Mucosa of stomach (tissue), 1 donor: ENCODE results near the gene CCDC88A.
"Not testable (repeated sequence)": the region's sequence is repeated elsewhere in the genome, so short reads cannot be mapped to it uniquely, and the experiment has no call there.

ENCODE experiments used
- H3K27me3 ChIP-seq: one replicate; pipeline ENCODE4 v1.7.0; 2013; ENCODE audit warnings: mild to moderate bottlenecking, low read length; ENCODE audit not compliant: control insufficient read depth, insufficient read depth
- H3K36me3 ChIP-seq: one replicate; pipeline ENCODE4 v1.7.0; 2013; ENCODE audit warnings: low read length; ENCODE audit not compliant: control insufficient read depth, insufficient read depth
- H3K4me1 ChIP-seq: one replicate; pipeline ENCODE4 v1.7.0; 2013; ENCODE audit warnings: mild to moderate bottlenecking, low read length; ENCODE audit not compliant: control insufficient read depth, insufficient read depth
- H3K4me3 ChIP-seq: one replicate; pipeline ENCODE4 v1.7.0; 2013; ENCODE audit warnings: low read length
- H3K9ac ChIP-seq: one replicate; pipeline ENCODE4 v1.7.0; 2013; ENCODE audit warnings: mild to moderate bottlenecking, low read length, moderate library complexity
- H3K9me3 ChIP-seq: one replicate; pipeline ENCODE4 v1.7.0; 2013; ENCODE audit warnings: mild to moderate bottlenecking, low read length, moderate library complexity; ENCODE audit not compliant: control insufficient read depth
- donor health status: Pancreatic carcinoma.

Gene CCDC88A

DNA sequence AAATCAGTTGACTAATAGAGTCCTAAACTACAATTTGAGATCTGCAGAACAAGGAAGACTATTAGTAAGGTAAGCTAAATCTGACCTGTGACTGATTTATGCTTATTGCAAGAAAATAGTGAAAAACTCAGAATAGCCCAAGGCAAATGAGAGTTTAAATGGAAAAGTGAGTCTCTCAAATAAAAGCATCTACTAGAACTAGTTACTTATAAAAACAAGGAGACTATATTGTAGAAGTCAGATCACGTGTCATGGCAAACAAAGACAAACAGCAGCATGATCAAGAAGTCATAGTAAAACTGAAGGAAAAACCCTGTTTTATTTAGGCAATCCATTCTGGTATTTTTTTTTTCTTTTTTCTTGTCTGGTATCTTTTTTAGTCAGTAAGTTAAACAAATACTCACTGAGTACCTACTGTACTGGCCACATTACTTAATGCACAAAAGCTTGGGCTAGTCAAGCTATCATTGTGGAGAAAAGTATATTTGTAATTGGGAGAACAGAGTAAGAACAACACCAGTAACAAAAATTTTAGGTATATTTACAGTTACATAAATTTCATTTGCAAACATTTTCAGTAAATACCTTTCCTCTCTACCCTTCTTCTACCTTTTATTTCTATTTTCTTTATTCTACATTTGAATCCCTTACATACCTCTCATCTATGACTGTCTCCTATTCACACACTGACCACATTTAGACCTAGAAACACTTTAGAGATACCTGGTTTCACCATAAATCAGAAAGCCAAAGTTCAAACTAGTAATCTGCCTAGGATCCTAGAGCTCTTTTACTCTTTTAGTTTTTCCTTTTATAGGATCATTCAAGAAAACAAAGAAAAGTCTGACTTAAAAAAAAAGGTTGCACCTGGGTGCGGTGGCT is 23.7 kb downstream of the CCDC88A start:
- no peaks in the 10 kb centered on the region for H3K27me3 ChIP-seq
- no peaks in the 10 kb centered on the region for H3K4me1 ChIP-seq
- no peaks in the 10 kb centered on the region for H3K36me3 ChIP-seq
- no peaks in the 10 kb centered on the region for H3K9me3 ChIP-seq
- no peak overlapping the region for H3K4me3 ChIP-seq
- H3K9ac ChIP-seq, result no peak overlapping the region

DNA sequence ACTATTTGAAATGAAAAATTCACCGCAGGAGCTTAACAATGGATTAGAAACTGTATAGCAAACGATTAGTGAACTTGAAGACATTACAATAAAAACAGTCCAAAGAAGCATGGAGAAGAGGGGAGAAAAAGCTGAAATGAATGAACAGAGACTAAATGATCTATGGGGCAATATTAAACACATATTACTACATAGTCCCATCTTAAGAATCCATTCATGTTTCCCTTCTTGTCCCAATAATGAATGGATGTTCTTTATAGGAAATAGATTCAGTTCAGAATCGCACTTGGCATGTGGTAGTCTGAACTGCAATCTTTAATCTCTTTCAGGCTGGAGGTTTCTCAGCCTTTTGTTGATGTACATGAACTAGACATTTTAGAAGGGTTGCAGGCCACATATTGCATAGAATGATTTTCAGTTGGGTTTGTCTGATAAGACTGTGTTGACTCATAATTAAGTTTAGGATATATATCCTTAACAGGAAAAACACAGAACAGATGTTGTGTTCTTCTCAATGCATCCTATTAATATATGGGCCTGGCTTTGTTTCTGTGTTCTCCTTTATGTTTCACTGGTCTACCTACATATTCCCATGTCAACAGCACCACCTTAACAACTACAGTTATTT is 27.9 kb downstream of the CCDC88A start:
- H3K4me1 ChIP-seq, result no peaks in the 10 kb centered on the region
- no peak overlapping the region for H3K9ac ChIP-seq
- no peaks in the 10 kb centered on the region for H3K9me3 ChIP-seq
- H3K4me3 ChIP-seq, result no peak overlapping the region
- no peaks in the 10 kb centered on the region for H3K27me3 ChIP-seq
- no peaks in the 10 kb centered on the region for H3K36me3 ChIP-seq

GRCh38 chr2:55391155-55391554 is 28.5 kb downstream of the CCDC88A start:
- H3K4me1 ChIP-seq, result no peaks in the 10 kb centered on the region
- H3K36me3 ChIP-seq, result no peaks in the 10 kb centered on the region
- H3K9me3 ChIP-seq, result no peaks in the 10 kb centered on the region
- no peak overlapping the region for H3K9ac ChIP-seq
- no peaks in the 10 kb centered on the region for H3K27me3 ChIP-seq
- no peak overlapping the region for H3K4me3 ChIP-seq

DNA sequence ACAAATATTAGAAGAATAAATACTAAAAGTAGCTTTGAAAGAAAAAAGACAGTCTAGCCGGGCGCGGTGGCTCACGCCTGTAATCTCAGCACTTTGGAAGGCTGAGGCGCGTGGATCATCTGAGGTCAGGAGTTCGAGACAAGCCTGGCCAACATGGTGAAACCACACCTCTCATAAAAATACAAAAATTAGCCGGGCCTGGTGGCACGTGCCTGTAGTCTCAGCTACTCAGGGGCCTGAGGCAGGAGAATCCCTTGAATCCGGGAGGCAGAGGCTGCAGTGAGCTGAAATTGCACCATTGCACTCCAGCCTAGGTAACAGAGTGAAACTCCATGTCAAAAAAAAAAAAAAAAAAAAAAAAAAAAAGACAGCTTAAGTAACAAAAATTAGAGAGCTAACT is 34.1 kb downstream of the CCDC88A start:
- not testable (repeated sequence) for H3K4me3 ChIP-seq, H3K27me3 ChIP-seq, H3K9ac ChIP-seq, H3K4me1 ChIP-seq, H3K9me3 ChIP-seq, H3K36me3 ChIP-seq

- no peak overlapping the region for H3K4me3 ChIP-seq
- no peaks in the 10 kb centered on the region for H3K36me3 ChIP-seq
- no peaks in the 10 kb centered on the region for H3K27me3 ChIP-seq
- H3K9ac ChIP-seq, result no peak overlapping the region
- no peaks in the 10 kb centered on the region for H3K9me3 ChIP-seq
- no peaks in the 10 kb centered on the region for H3K4me1 ChIP-seq
Measured at GRCh38 chr2:55384786-55385185, 34.9 kb downstream of the CCDC88A start.

DNA sequence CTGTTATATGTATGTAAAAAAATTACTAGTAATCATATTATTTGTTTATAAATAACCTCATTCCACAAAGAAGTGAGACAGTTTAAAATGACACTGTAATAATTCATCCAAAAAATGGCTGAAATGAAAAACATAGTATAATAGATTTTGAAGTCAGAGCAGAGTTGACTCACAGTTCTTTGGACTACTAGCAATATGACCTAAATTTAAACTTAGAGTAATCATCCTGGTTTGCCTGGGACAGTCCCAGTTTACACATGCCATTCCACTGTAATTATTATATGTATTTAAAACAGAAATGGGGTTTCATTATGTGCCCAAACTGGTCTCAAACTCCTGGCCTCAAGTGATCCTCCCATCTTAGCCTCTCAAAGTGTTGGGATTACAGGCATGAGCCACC is 48.3 kb downstream of the CCDC88A start:
- Histone ChIP-seq H3K4me3 (no peak overlapping the region), H3K9ac (no peak overlapping the region), H3K27me3 (no peaks in the 10 kb centered on the region), H3K36me3 (no peaks in the 10 kb centered on the region), H3K9me3 (no peaks in the 10 kb centered on the region), H3K4me1 (no peaks in the 10 kb centered on the region)

- Histone ChIP-seq H3K4me3 (no peak overlapping the region), H3K4me1 (no peaks in the 10 kb centered on the region), H3K9ac (no peak overlapping the region), H3K36me3 (no peaks in the 10 kb centered on the region), H3K9me3 (no peaks in the 10 kb centered on the region), H3K27me3 (no peaks in the 10 kb centered on the region)
Measured at GRCh38 chr2:55370208-55370607, 49.4 kb downstream of the CCDC88A start.

DNA sequence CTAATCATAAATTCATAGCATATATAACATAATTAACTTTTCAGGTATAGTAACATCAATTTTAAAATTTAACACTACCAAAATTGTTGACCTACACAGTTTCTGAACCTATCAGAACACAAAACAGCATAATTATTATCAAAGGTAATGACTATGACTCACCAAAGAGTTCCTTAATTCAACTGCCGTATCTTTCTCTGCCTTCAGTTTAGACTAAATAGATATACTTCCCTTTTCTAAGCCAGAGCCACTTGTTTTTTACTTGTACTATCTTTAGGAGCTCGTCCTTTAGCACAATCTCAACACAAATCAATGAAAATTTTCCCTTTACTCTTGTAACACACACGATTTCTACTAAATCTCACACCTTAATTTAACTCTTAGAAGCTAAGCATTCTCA is 54.4 kb downstream of the CCDC88A start:
- Histone ChIP-seq H3K4me3 (no peak overlapping the region), H3K36me3 (no peaks in the 10 kb centered on the region), H3K9ac (no peak overlapping the region), H3K4me1 (no peaks in the 10 kb centered on the region), H3K9me3 (no peaks in the 10 kb centered on the region), H3K27me3 (no peaks in the 10 kb centered on the region)

- H3K9me3 ChIP-seq, result no peaks in the 10 kb centered on the region
- no peak overlapping the region for H3K9ac ChIP-seq
- H3K4me3 ChIP-seq, result no peak overlapping the region
- no peaks in the 10 kb centered on the region for H3K4me1 ChIP-seq
- H3K27me3 ChIP-seq, result no peaks in the 10 kb centered on the region
- H3K36me3 ChIP-seq, result no peaks in the 10 kb centered on the region
Measured at GRCh38 chr2:55364189-55365055, 55.2 kb downstream of the CCDC88A start.

- Histone ChIP-seq H3K9ac (no peak overlapping the region), H3K9me3 (no peaks in the 10 kb centered on the region), H3K36me3 (no peaks in the 10 kb centered on the region), H3K27me3 (no peaks in the 10 kb centered on the region), H3K4me3 (no peak overlapping the region), H3K4me1 (no peaks in the 10 kb centered on the region)
Measured at GRCh38 chr2:55363636-55364035, 56.0 kb downstream of the CCDC88A start.

DNA sequence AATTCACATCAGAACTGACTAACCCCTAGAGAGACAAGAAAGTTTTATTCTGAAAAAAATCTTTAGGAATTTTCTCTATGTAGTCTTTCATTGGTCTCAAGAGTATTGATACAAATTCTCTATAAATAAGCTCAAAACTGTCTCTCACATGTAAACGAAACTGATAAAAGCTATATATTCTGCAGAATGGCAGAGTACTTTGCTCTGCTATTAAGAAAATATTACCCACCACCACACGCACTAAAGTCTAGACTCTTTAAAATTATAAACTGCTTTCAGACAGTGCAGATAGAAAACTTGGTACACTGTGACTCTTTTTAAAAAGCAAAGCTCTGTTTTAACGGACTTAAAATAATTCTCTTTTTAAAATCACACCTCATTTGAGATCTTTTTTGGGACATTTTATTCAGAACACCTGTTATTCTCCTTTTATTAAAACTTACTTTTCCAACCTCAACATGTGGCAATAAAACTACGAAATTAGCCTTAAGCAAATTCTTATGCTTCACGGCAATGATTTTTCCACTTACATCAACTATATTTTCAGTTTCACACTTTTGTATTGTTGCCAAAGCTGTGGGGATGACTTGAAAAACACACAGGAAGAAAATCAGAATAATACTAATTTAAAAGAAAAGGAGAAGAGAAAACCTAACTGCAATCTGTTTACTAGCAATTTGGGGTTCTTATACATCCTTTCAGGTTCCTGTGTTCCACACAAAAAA is 58.0 kb downstream of the CCDC88A start:
- H3K9ac ChIP-seq, result no peak overlapping the region
- no peak overlapping the region for H3K4me3 ChIP-seq
- no peaks in the 10 kb centered on the region for H3K36me3 ChIP-seq
- no peaks in the 10 kb centered on the region for H3K9me3 ChIP-seq
- no peaks in the 10 kb centered on the region for H3K27me3 ChIP-seq
- H3K4me1 ChIP-seq, result no peaks in the 10 kb centered on the region
